ENCODE measurements around the gene CTU2.

The CTU2 gene

GRCh38 chr16:88761143-88761534 lies 54.8 kb downstream of the CTU2 start:
- no peak for TF ChIP-seq CTCF (IDR thresholded peaks at IDR 0.05; ENCODE audit: low read depth, low read length)
- no peak overlapping the region for H3K4me3 ChIP-seq (ENCODE audit: low read depth, low read length)

GRCh38 chr16:88761830-88762229 lies 55.5 kb downstream of the CTU2 start:
- H3K4me3 ChIP-seq (ENCODE audit: low read depth, low read length), result no peak overlapping the region
- TF ChIP-seq CTCF (IDR thresholded peaks at IDR 0.05; ENCODE audit: low read depth, low read length), result no peak

- H3K4me3 ChIP-seq (ENCODE audit: low read depth, low read length), result no peak overlapping the region
- no peak for TF ChIP-seq CTCF (IDR thresholded peaks at IDR 0.05; ENCODE audit: low read depth, low read length)
These were observed 56.1 kb downstream of the CTU2 start for GRCh38 chr16:88762258-88762870.

GRCh38 chr16:88762941-88763340 lies 56.6 kb downstream of the CTU2 start:
- no peak for TF ChIP-seq CTCF (IDR thresholded peaks at IDR 0.05; ENCODE audit: low read depth, low read length)
- no peak overlapping the region for H3K4me3 ChIP-seq (ENCODE audit: low read depth, low read length)

GRCh38 chr16:88763502-88764053 lies 57.3 kb downstream of the CTU2 start:
- TF ChIP-seq CTCF (IDR thresholded peaks at IDR 0.05; ENCODE audit: low read depth, low read length), result no peak
- no peak overlapping the region for H3K4me3 ChIP-seq (ENCODE audit: low read depth, low read length)

- H3K4me3 ChIP-seq (ENCODE audit: low read depth, low read length), result no peak overlapping the region
- no peak for TF ChIP-seq CTCF (IDR thresholded peaks at IDR 0.05; ENCODE audit: low read depth, low read length)
These were observed 57.8 kb downstream of the CTU2 start for GRCh38 chr16:88764080-88764479.

- no peak for TF ChIP-seq CTCF (IDR thresholded peaks at IDR 0.05; ENCODE audit: low read depth, low read length)
- H3K4me3 ChIP-seq (ENCODE audit: low read depth, low read length), result no peak overlapping the region
These were observed 58.6 kb downstream of the CTU2 start for GRCh38 chr16:88764913-88765349.

Measured in WI38 (cell line).